ENCODE measurements around the gene CCDC71L. TPM values are rescaled to one million over a fixed set of nuclear protein-coding genes. Genes with fewer than 3 reads are reported as not detected.

The CCDC71L gene
- total RNA-seq, 1 experiment from 2014 or later, result 21.1 TPM

DNA sequence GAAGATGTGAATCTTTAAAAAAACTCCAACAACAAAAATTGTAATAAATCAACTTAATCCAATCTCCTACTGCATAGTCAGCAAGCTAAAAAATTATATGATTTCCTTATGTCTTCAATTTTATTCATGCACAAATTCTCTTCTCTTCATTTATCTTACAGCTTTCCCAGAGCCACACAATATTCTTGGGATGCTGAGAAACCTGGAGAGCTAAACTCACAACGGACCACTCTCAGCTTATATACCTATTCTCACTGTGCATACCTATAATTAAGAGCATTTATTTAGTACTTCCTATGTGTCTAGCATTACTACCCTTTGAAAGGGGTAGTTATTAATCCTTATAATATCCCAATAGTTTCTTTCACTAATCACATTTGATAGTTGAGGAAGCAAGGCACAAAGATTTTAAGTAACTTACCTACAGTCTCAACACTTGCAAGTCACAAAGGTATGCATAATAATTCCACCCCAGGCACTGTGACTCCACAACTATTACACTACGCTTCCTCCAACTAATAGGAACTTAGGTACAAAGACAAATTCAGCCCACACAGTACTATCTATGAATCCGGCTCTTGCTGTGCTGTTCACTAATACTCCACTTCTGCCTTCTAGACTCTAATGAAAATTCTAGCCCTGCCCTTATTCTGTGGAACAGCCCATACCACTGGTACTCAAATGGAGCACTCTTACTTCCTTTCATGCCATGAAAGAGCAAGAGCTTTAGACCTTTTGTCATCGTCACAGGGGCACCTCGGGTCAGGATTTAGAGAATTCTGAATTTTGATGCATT is 5.1 kb downstream of the CCDC71L start:
- DNase-seq (ENCODE audit: low read depth, low spot score), result no peak
- no peak overlapping the region for H3K4me3 ChIP-seq (replicated peaks in 1 of 2; ENCODE audit: low read depth in 1 of 2, low read length in 2 of 2)
- peaks cover 14% of the 10 kb centered on the region for H3K79me2 ChIP-seq (ENCODE audit: insufficient read depth, low read length)
- no peak for TF ChIP-seq EZH2phosphoT487 (IDR thresholded peaks at IDR 0.05; ENCODE audit: borderline replicate concordance)
- no peak for TF ChIP-seq SIN3A (IDR thresholded peaks at IDR 0.05; ENCODE audit: low read depth)
- TF ChIP-seq CBX3 (IDR thresholded peaks at IDR 0.05; ENCODE audit: low read depth), result no peak
- TF ChIP-seq TCF7L2 (IDR thresholded peaks at IDR 0.05; ENCODE audit: borderline replicate concordance, extremely low read depth, insufficient read depth, insufficient read length), result no peak
- no peak for TF ChIP-seq CTCF (IDR thresholded peaks at IDR 0.05 in 2 of 3, conservative IDR thresholded peaks at IDR 0.05 in 1 of 3; ENCODE audit: borderline replicate concordance in 1 of 3, insufficient read depth in 1 of 3, low read depth in 2 of 3, low read length in 2 of 3)
- TF ChIP-seq YY1 (IDR thresholded peaks at IDR 0.05; ENCODE audit: extremely low read depth, insufficient replicate concordance, low read depth, low read length), result no peak
- TF ChIP-seq ELF1 (IDR thresholded peaks at IDR 0.05; ENCODE audit: borderline replicate concordance, low read depth), result no peak
- no peak for TF ChIP-seq ZBTB33 (IDR thresholded peaks at IDR 0.05; ENCODE audit: extremely low read depth, insufficient replicate concordance, low read length)
- CTCF ChIA-PET, result interaction anchor here (0.9 to 1.1 kb wide), 3 partner anchors 80 to 113 kb away, joined by 3 to 4 read pairs (median 4); no protein-coding TSS in a partner anchor
- H2AFZ ChIP-seq (ENCODE audit: low read depth, low read length, poor library complexity, severe bottlenecking), result no peak overlapping the region
- H3K27me3 ChIP-seq (ENCODE audit: insufficient read depth, low read length), result no peaks in the 10 kb centered on the region
- no peak overlapping the region for H3K9ac ChIP-seq (ENCODE audit: low read length)
- no peaks in the 10 kb centered on the region for H3K36me3 ChIP-seq (ENCODE audit: control insufficient read depth in 1 of 2, insufficient read depth in 2 of 2, low read length in 2 of 2)
- H3K4me2 ChIP-seq (ENCODE audit: low read length), result no peak overlapping the region
- no peaks in the 10 kb centered on the region for H3K9me2 ChIP-seq (ENCODE audit: insufficient read depth)
- no TSS peak for BruUV-seq (replicated peaks)
- peaks cover 0 to 13% of the 10 kb centered on the region in 2 experiments; a peak in 3 of 4 replicates for H3K4me1 ChIP-seq (ENCODE audit: control insufficient read depth in 1 of 2, insufficient read depth in 2 of 2, low read length in 2 of 2)
- H4K20me1 ChIP-seq (ENCODE audit: insufficient read depth), result no peaks in the 10 kb centered on the region
- POLR2A ChIA-PET, result no interaction called here
- no peak overlapping the region for H3K27ac ChIP-seq (ENCODE audit: low read depth, low read length)
- no peaks in the 10 kb centered on the region for H3K9me3 ChIP-seq (ENCODE audit: control insufficient read depth in 1 of 2, insufficient read depth in 1 of 2, low read depth in 1 of 2, low read length in 2 of 2)
- no peak for ATAC-seq
- RAD21 ChIA-PET (ENCODE audit: low non-redundant PET in 1 of 2, low total read pairs in 2 of 2, uncharacterized antibody in 2 of 2, unreplicated experiment in 2 of 2), result no interaction called here
- intact Hi-C loops (cut with micrococcal nuclease), result no loop called here

All from HCT116 (cell line).